Activated CD4-positive, alpha-beta T cell treated with anti-CD3 and anti-CD28 coated beads for 36 hours (primary cell): ENCODE measurements around the gene PAX7. TPM values are rescaled to one million over a fixed set of nuclear protein-coding genes. Genes with fewer than 3 reads are reported as not detected.

ENCODE experiments used
- ATAC-seq: fragments of 200-7000 bp; cut with Tn5 transposase; one replicate; pipeline ENCODE4 v1.10.0; 2021; ENCODE audit warnings: mild to moderate bottlenecking, moderate library complexity
- CTCF ChIA-PET: fragments of 350-600 bp; sonication (Branson Sonifier 250); formaldehyde crosslinking; loops from one replicate; lab custom pipeline; 2021; ENCODE audit warnings: antibody characterized with exemption; lab: Charles Lee
- POLR2A ChIA-PET: fragments of 350-600 bp; sonication (Branson Sonifier 250); formaldehyde crosslinking; loops from one replicate; lab custom pipeline; 2021; ENCODE audit warnings: antibody characterized with exemption, inconsistent platforms; lab: Charles Lee
- DNase-seq: peaks from one replicate; pipeline ENCODE4 v3.0.0-alpha.2; 2020
- H3K27ac Mint-ChIP-seq: one replicate; pipeline ENCODE4 v1.8.0; 2021; ENCODE audit warnings: mixed read lengths
- H3K27me3 Mint-ChIP-seq: one replicate; pipeline ENCODE4 v1.8.0; 2021; ENCODE audit warnings: mixed read lengths
- H3K36me3 Mint-ChIP-seq: one replicate; pipeline ENCODE4 v1.8.0; 2021; ENCODE audit warnings: low read depth, mixed read lengths
- H3K4me1 Mint-ChIP-seq: one replicate; pipeline ENCODE4 v1.8.0; 2021; ENCODE audit warnings: mixed read lengths
- H3K4me3 Mint-ChIP-seq: one replicate; pipeline ENCODE4 v1.8.0; 2021; ENCODE audit warnings: mild to moderate bottlenecking, moderate library complexity, mixed read lengths
- H3K9me3 Mint-ChIP-seq: one replicate; pipeline ENCODE4 v1.8.0; 2021; ENCODE audit warnings: low read depth, mixed read lengths
- intact Hi-C, 2 experiments: fragments of 100-400 bp; cut with DNase I in 1 of 2; cut with micrococcal nuclease in 1 of 2; formaldehyde crosslinking; loops; one replicate each; pipeline versions ENCODE4 v1.14.2 to v1.15.1; 2022 to 2024; cut with DNase I, micrococcal nuclease
- total RNA-seq, 2 experiments: library from RNA; stranded (reverse); gene quantifications; one replicate each; pipeline ENCODE4 v1.2.3, GENCODE V29; 2021

The PAX7 gene
- total RNA-seq, 2 experiments from 2014 or later = not detected

- CTCF ChIA-PET = interaction anchor here (1.3 kb wide), 1 partner anchor 46 kb away, joined by 4 read pairs; no protein-coding TSS in a partner anchor
- ATAC-seq (peak; percentile 34), DNase-seq (no peak)
- Mint-ChIP-seq H3K27ac (no peak overlapping the region), H3K4me3 (peak overlapping the region; percentile 10), H3K9me3 (no peaks in the 10 kb centered on the region), H3K27me3 (peaks cover 84% of the 10 kb centered on the region), H3K36me3 (no peaks in the 10 kb centered on the region), H3K4me1 (peaks cover 43% of the 10 kb centered on the region)
- POLR2A ChIA-PET = no interaction called here
- intact Hi-C loops = loop anchor here (1.0 to 2.0 kb wide), 2 partner anchors 11 to 13 kb away; partner anchors contain the start of gene PAX7 (in 1 of the 2)
Observed at GRCh38 chr1:18643154-18644012, 12.7 kb downstream of the PAX7 start.

GRCh38 chr1:18644013-18644399, 13.4 kb downstream of the PAX7 start:
- CTCF ChIA-PET = interaction anchor here (1.3 kb wide), 1 partner anchor 47 kb away, joined by 4 read pairs; no protein-coding TSS in a partner anchor
- POLR2A ChIA-PET = no interaction called here
- peaks cover 84% of the 10 kb centered on the region for H3K27me3 Mint-ChIP-seq
- H3K9me3 Mint-ChIP-seq = no peaks in the 10 kb centered on the region
- H3K27ac Mint-ChIP-seq = no peak overlapping the region
- no peak for ATAC-seq
- peaks cover 43% of the 10 kb centered on the region for H3K4me1 Mint-ChIP-seq
- H3K4me3 Mint-ChIP-seq = no peak overlapping the region
- intact Hi-C loops = loop anchor here in 1 of 2 experiments (2.0 kb wide), 1 partner anchor 13 kb away; the partner anchor contains the start of gene PAX7
- H3K36me3 Mint-ChIP-seq = no peaks in the 10 kb centered on the region
- DNase-seq = no peak

- POLR2A ChIA-PET = no interaction called here
- ATAC-seq (no peak), DNase-seq (no peak)
- Mint-ChIP-seq H3K4me3 (no peak overlapping the region), H3K27me3 (peaks cover 82% of the 10 kb centered on the region), H3K9me3 (no peaks in the 10 kb centered on the region), H3K27ac (no peak overlapping the region), H3K4me1 (peaks cover 43% of the 10 kb centered on the region), H3K36me3 (no peaks in the 10 kb centered on the region)
- intact Hi-C loops = loop anchor here in 1 of 2 experiments (2.0 kb wide), 1 partner anchor 14 kb away; the partner anchor contains the start of gene PAX7
- CTCF ChIA-PET = interaction anchor here (1.3 kb wide), 1 partner anchor 47 kb away, joined by 4 read pairs; no protein-coding TSS in a partner anchor
Observed at GRCh38 chr1:18644446-18644845, 13.8 kb downstream of the PAX7 start.

- Mint-ChIP-seq H3K27me3 (peaks cover 75% of the 10 kb centered on the region), H3K4me3 (no peak overlapping the region), H3K36me3 (no peaks in the 10 kb centered on the region), H3K27ac (no peak overlapping the region), H3K9me3 (no peaks in the 10 kb centered on the region), H3K4me1 (peaks cover 36% of the 10 kb centered on the region)
- intact Hi-C loops = loop anchor here in 1 of 2 experiments (2.0 kb wide), 1 partner anchor 14 kb away; the partner anchor contains the start of gene PAX7
- DNase-seq (no peak), ATAC-seq (no peak)
- POLR2A ChIA-PET = interaction anchor here (1.0 kb wide), 1 partner anchor 12 kb away, joined by 3 read pairs; no protein-coding TSS in a partner anchor
- CTCF ChIA-PET = no interaction called here
Observed at GRCh38 chr1:18644973-18645746, 14.5 kb downstream of the PAX7 start.

GRCh38 chr1:18645747-18646090, 15.1 kb downstream of the PAX7 start:
- intact Hi-C loops = loop anchor here in 1 of 2 experiments (2.0 kb wide), 1 partner anchor 15 kb away; the partner anchor contains the start of gene PAX7
- Mint-ChIP-seq H3K27ac (no peak overlapping the region), H3K4me3 (no peak overlapping the region), H3K27me3 (peaks cover 70% of the 10 kb centered on the region), H3K9me3 (no peaks in the 10 kb centered on the region), H3K36me3 (no peaks in the 10 kb centered on the region), H3K4me1 (peaks cover 32% of the 10 kb centered on the region)
- ATAC-seq (no peak), DNase-seq (no peak)
- ChIA-PET CTCF (no interaction called here), POLR2A (interaction anchor here (0.6 to 1.0 kb wide), 2 partner anchors 10 to 13 kb away, joined by 3 read pairs; no protein-coding TSS in a partner anchor)

GRCh38 chr1:18646091-18646785, 15.6 kb downstream of the PAX7 start:
- no peak overlapping the region for H3K4me3 Mint-ChIP-seq
- no peak for ATAC-seq
- intact Hi-C loops = no loop called here
- H3K27me3 Mint-ChIP-seq = peaks cover 68% of the 10 kb centered on the region
- no peak for DNase-seq
- peaks cover 30% of the 10 kb centered on the region for H3K4me1 Mint-ChIP-seq
- no peak overlapping the region for H3K27ac Mint-ChIP-seq
- ChIA-PET CTCF (no interaction called here), POLR2A (interaction anchor here (0.6 kb wide), 1 partner anchor 9 kb away, joined by 3 read pairs; no protein-coding TSS in a partner anchor)
- no peaks in the 10 kb centered on the region for H3K9me3 Mint-ChIP-seq
- H3K36me3 Mint-ChIP-seq = no peaks in the 10 kb centered on the region

- CTCF ChIA-PET = no interaction called here
- Mint-ChIP-seq H3K4me3 (no peak overlapping the region), H3K27me3 (peaks cover 62% of the 10 kb centered on the region), H3K9me3 (no peaks in the 10 kb centered on the region), H3K27ac (no peak overlapping the region), H3K4me1 (peaks cover 35% of the 10 kb centered on the region), H3K36me3 (no peaks in the 10 kb centered on the region)
- intact Hi-C loops = no loop called here
- DNase-seq (no peak), ATAC-seq (no peak)
- POLR2A ChIA-PET = no interaction called here
Observed at GRCh38 chr1:18646786-18647410, 16.3 kb downstream of the PAX7 start.

- ChIA-PET POLR2A (no interaction called here), CTCF (interaction anchor here (0.6 kb wide), 1 partner anchor 17 kb away, joined by 3 read pairs; no protein-coding TSS in a partner anchor)
- intact Hi-C loops = no loop called here
- peaks cover 39% of the 10 kb centered on the region for H3K4me1 Mint-ChIP-seq
- ATAC-seq (no peak), DNase-seq (no peak)
- peaks cover 56% of the 10 kb centered on the region for H3K27me3 Mint-ChIP-seq
- no peak overlapping the region for H3K27ac Mint-ChIP-seq
- H3K9me3 Mint-ChIP-seq = no peaks in the 10 kb centered on the region
- no peak overlapping the region for H3K4me3 Mint-ChIP-seq
- H3K36me3 Mint-ChIP-seq = no peaks in the 10 kb centered on the region
Observed at GRCh38 chr1:18647681-18648214, 17.1 kb downstream of the PAX7 start.

GRCh38 chr1:18649693-18650370, 19.2 kb downstream of the PAX7 start:
- Mint-ChIP-seq H3K27me3 (peaks cover 46% of the 10 kb centered on the region), H3K4me3 (no peak overlapping the region)
- intact Hi-C loops = no loop called here

GRCh38 chr1:18651713-18652112, 21.1 kb downstream of the PAX7 start:
- Mint-ChIP-seq H3K27me3 (peaks cover 31% of the 10 kb centered on the region), H3K27ac (no peak overlapping the region), H3K36me3 (no peaks in the 10 kb centered on the region), H3K9me3 (no peaks in the 10 kb centered on the region), H3K4me3 (no peak overlapping the region), H3K4me1 (peaks cover 36% of the 10 kb centered on the region)
- CTCF ChIA-PET = no interaction called here
- POLR2A ChIA-PET = no interaction called here
- DNase-seq = peak; percentile 24
- no peak for ATAC-seq
- intact Hi-C loops = no loop called here

More at GRCh38 chr1:18649693-18650370, 19.2 kb downstream of the PAX7 start:
- ATAC-seq = no peak
- ChIA-PET CTCF (interaction anchor here (1.2 kb wide), 1 partner anchor 52 kb away, joined by 3 read pairs; no protein-coding TSS in a partner anchor), POLR2A (no interaction called here)
- no peak for DNase-seq
- Mint-ChIP-seq H3K4me1 (peaks cover 39% of the 10 kb centered on the region), H3K9me3 (no peaks in the 10 kb centered on the region), H3K27ac (no peak overlapping the region), H3K36me3 (no peaks in the 10 kb centered on the region)
